ENCODE measurements around the gene LDB2.

The LDB2 gene

GRCh38 chr4:16775411-16776154 is 122.9 kb downstream of the LDB2 start:
- Histone ChIP-seq H3K4me3 (ENCODE audit: low read length in 2 of 2) (no peak overlapping the region), H3K27ac (ENCODE audit: low read length) (no peak overlapping the region), H3K9me3 (ENCODE audit: control insufficient read depth in 2 of 2, low read length in 2 of 2) (no peaks in the 10 kb centered on the region), H3K9ac (ENCODE audit: low read length in 2 of 2) (no peak overlapping the region), H3K4me1 (ENCODE audit: control insufficient read depth, insufficient read depth, low read length) (no peaks in the 10 kb centered on the region), H3K36me3 (ENCODE audit: control insufficient read depth in 2 of 2, insufficient read depth in 2 of 2, low read length in 2 of 2) (peaks cover 0 to 2% of the 10 kb centered on the region in 2 donors), H3K27me3 (ENCODE audit: control insufficient read depth in 1 of 2, insufficient read depth in 2 of 2, low read length in 2 of 2) (no peaks in the 10 kb centered on the region)

DNA sequence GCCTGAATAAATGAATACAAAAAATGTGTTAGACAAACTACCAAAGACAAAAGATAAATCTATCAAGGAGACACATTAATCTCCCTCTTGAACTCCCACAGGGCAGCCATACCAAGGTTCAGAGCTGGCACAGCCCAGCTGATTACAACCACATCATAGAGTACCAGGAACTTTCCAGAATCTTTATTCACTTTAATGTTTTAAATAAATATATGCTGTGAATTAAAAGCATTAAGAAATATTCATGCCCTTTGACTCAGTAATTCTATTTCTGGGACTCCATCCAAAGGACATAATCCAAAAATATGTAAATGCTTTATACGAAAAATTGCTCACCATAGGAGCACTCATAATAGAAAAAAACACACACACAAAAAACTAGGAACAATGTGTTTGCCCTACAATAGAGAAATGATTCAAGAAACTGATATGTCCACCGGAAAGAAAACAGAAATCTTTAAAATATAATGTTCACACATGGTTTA is 126.0 kb downstream of the LDB2 start:
- H3K36me3 ChIP-seq (ENCODE audit: control insufficient read depth in 2 of 2, insufficient read depth in 2 of 2, low read length in 2 of 2), result no peaks in the 10 kb centered on the region
- H3K27me3 ChIP-seq (ENCODE audit: control insufficient read depth in 1 of 2, insufficient read depth in 2 of 2, low read length in 2 of 2), result no peaks in the 10 kb centered on the region
- H3K27ac ChIP-seq (ENCODE audit: low read length), result no peak overlapping the region
- H3K9ac ChIP-seq (ENCODE audit: low read length in 2 of 2), result no peak overlapping the region
- no peaks in the 10 kb centered on the region for H3K9me3 ChIP-seq (ENCODE audit: control insufficient read depth in 2 of 2, low read length in 2 of 2)
- H3K4me1 ChIP-seq (ENCODE audit: control insufficient read depth, insufficient read depth, low read length), result no peaks in the 10 kb centered on the region
- H3K4me3 ChIP-seq (ENCODE audit: low read length in 2 of 2), result no peak overlapping the region

GRCh38 chr4:16770710-16771285 is 127.6 kb downstream of the LDB2 start:
- Histone ChIP-seq H3K4me1 (ENCODE audit: control insufficient read depth, insufficient read depth, low read length) (no peaks in the 10 kb centered on the region), H3K27me3 (ENCODE audit: control insufficient read depth in 1 of 2, insufficient read depth in 2 of 2, low read length in 2 of 2) (no peaks in the 10 kb centered on the region), H3K4me3 (ENCODE audit: low read length in 2 of 2) (no peak overlapping the region), H3K9ac (ENCODE audit: low read length in 2 of 2) (no peak overlapping the region), H3K9me3 (ENCODE audit: control insufficient read depth in 2 of 2, low read length in 2 of 2) (no peaks in the 10 kb centered on the region), H3K36me3 (ENCODE audit: control insufficient read depth in 2 of 2, insufficient read depth in 2 of 2, low read length in 2 of 2) (no peaks in the 10 kb centered on the region), H3K27ac (ENCODE audit: low read length) (no peak overlapping the region)

- Histone ChIP-seq H3K9ac (ENCODE audit: low read length in 2 of 2) (no peak overlapping the region), H3K9me3 (ENCODE audit: control insufficient read depth in 2 of 2, low read length in 2 of 2) (no peaks in the 10 kb centered on the region), H3K27me3 (ENCODE audit: control insufficient read depth in 1 of 2, insufficient read depth in 2 of 2, low read length in 2 of 2) (no peaks in the 10 kb centered on the region), H3K4me3 (ENCODE audit: low read length in 2 of 2) (no peak overlapping the region), H3K27ac (ENCODE audit: low read length) (no peak overlapping the region), H3K36me3 (ENCODE audit: control insufficient read depth in 2 of 2, insufficient read depth in 2 of 2, low read length in 2 of 2) (no peaks in the 10 kb centered on the region), H3K4me1 (ENCODE audit: control insufficient read depth, insufficient read depth, low read length) (no peaks in the 10 kb centered on the region)
These were observed 130.6 kb downstream of the LDB2 start for GRCh38 chr4:16767861-16768260.

DNA sequence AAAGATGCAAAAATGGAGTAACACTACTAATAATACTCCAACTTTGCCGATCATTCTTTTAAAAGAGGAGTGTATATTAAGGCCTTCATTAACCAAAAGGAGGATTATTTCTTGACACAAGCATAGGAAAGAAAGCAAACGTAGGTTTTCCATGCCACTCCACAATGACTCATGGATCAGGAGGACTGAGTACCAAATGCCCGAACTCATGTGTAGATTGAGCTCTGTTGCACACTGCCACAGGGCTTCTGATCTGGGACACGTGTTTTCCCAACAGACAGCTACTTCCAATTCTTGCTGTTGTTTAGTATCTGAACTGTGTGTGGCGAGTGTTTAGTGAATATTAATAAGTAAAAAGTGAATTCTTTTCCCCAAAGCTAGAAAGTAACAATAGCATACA is 131.2 kb downstream of the LDB2 start:
- Histone ChIP-seq H3K9ac (ENCODE audit: low read length in 2 of 2) (no peak overlapping the region), H3K9me3 (ENCODE audit: control insufficient read depth in 2 of 2, low read length in 2 of 2) (no peaks in the 10 kb centered on the region), H3K27me3 (ENCODE audit: control insufficient read depth in 1 of 2, insufficient read depth in 2 of 2, low read length in 2 of 2) (no peaks in the 10 kb centered on the region), H3K4me1 (ENCODE audit: control insufficient read depth, insufficient read depth, low read length) (no peaks in the 10 kb centered on the region), H3K27ac (ENCODE audit: low read length) (no peak overlapping the region), H3K4me3 (ENCODE audit: low read length in 2 of 2) (no peak overlapping the region), H3K36me3 (ENCODE audit: control insufficient read depth in 2 of 2, insufficient read depth in 2 of 2, low read length in 2 of 2) (no peaks in the 10 kb centered on the region)

DNA sequence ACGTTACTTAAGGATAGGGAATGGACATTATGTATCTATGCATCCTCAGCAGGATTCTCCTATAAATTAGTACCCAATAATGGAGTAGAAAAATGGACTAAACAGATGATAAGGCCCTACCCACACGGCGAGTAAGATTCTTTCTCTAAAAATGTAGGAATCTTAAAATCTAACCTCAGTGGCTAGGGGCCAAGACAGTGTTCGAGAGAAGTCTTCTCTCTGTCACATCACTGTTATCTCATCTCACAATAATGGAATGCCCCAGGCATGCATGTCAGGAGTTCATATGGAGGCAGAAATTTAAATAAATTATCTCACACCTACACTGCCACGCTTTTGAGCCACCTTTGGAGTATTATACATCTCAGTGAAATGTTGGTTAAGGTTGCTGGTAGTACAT is 132.9 kb downstream of the LDB2 start:
- no peaks in the 10 kb centered on the region for H3K27me3 ChIP-seq (ENCODE audit: control insufficient read depth in 1 of 2, insufficient read depth in 2 of 2, low read length in 2 of 2)
- H3K4me1 ChIP-seq (ENCODE audit: control insufficient read depth, insufficient read depth, low read length), result no peaks in the 10 kb centered on the region
- no peaks in the 10 kb centered on the region for H3K36me3 ChIP-seq (ENCODE audit: control insufficient read depth in 2 of 2, insufficient read depth in 2 of 2, low read length in 2 of 2)
- H3K4me3 ChIP-seq (ENCODE audit: low read length in 2 of 2), result no peak overlapping the region
- H3K9me3 ChIP-seq (ENCODE audit: control insufficient read depth in 2 of 2, low read length in 2 of 2), result no peaks in the 10 kb centered on the region
- H3K27ac ChIP-seq (ENCODE audit: low read length), result no peak overlapping the region
- no peak overlapping the region for H3K9ac ChIP-seq (ENCODE audit: low read length in 2 of 2)

- H3K27ac ChIP-seq (ENCODE audit: low read length), result no peak overlapping the region
- H3K27me3 ChIP-seq (ENCODE audit: control insufficient read depth in 1 of 2, insufficient read depth in 2 of 2, low read length in 2 of 2), result no peaks in the 10 kb centered on the region
- H3K4me3 ChIP-seq (ENCODE audit: low read length in 2 of 2), result no peak overlapping the region
- no peaks in the 10 kb centered on the region for H3K9me3 ChIP-seq (ENCODE audit: control insufficient read depth in 2 of 2, low read length in 2 of 2)
- H3K4me1 ChIP-seq (ENCODE audit: control insufficient read depth, insufficient read depth, low read length), result no peaks in the 10 kb centered on the region
- no peak overlapping the region for H3K9ac ChIP-seq (ENCODE audit: low read length in 2 of 2)
- no peaks in the 10 kb centered on the region for H3K36me3 ChIP-seq (ENCODE audit: control insufficient read depth in 2 of 2, insufficient read depth in 2 of 2, low read length in 2 of 2)
These were observed 133.8 kb downstream of the LDB2 start for GRCh38 chr4:16764622-16765021.

GRCh38 chr4:16760617-16761363 is 137.7 kb downstream of the LDB2 start:
- no peaks in the 10 kb centered on the region for H3K27me3 ChIP-seq (ENCODE audit: control insufficient read depth in 1 of 2, insufficient read depth in 2 of 2, low read length in 2 of 2)
- no peaks in the 10 kb centered on the region for H3K36me3 ChIP-seq (ENCODE audit: control insufficient read depth in 2 of 2, insufficient read depth in 2 of 2, low read length in 2 of 2)
- no peak overlapping the region for H3K4me3 ChIP-seq (ENCODE audit: low read length in 2 of 2)
- no peak overlapping the region for H3K9ac ChIP-seq (ENCODE audit: low read length in 2 of 2)
- H3K9me3 ChIP-seq (ENCODE audit: control insufficient read depth in 2 of 2, low read length in 2 of 2), result no peaks in the 10 kb centered on the region
- H3K4me1 ChIP-seq (ENCODE audit: control insufficient read depth, insufficient read depth, low read length), result peaks cover 5% of the 10 kb centered on the region
- H3K27ac ChIP-seq (ENCODE audit: low read length), result no peak overlapping the region

- Histone ChIP-seq H3K4me3 (ENCODE audit: low read length in 2 of 2) (no peak overlapping the region), H3K27ac (ENCODE audit: low read length) (no peak overlapping the region), H3K27me3 (ENCODE audit: control insufficient read depth in 1 of 2, insufficient read depth in 2 of 2, low read length in 2 of 2) (no peaks in the 10 kb centered on the region), H3K36me3 (ENCODE audit: control insufficient read depth in 2 of 2, insufficient read depth in 2 of 2, low read length in 2 of 2) (no peaks in the 10 kb centered on the region), H3K9me3 (ENCODE audit: control insufficient read depth in 2 of 2, low read length in 2 of 2) (no peaks in the 10 kb centered on the region), H3K4me1 (ENCODE audit: control insufficient read depth, insufficient read depth, low read length) (peaks cover 5% of the 10 kb centered on the region), H3K9ac (ENCODE audit: low read length in 2 of 2) (no peak overlapping the region)
These were observed 138.4 kb downstream of the LDB2 start for GRCh38 chr4:16759931-16760582.

DNA sequence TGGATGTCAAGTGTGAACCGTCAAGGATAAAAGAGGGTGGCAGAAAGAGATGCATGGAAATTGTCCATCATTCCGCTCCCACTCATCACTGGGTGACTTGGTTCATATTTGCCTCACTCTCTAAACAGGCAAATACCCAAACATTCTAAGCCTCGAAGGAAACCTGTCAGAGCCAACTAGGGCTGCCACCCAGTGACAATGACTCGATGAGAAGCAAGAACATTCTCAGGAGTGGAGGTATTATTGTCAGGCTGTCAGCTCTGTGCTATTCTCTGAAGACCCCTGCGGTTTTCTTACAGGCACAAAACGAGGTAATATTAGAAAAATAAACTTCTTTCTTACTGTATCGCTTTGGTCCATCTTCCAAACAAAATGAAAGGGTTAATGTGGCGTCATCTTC is 139.6 kb downstream of the LDB2 start:
- no peaks in the 10 kb centered on the region for H3K36me3 ChIP-seq (ENCODE audit: control insufficient read depth in 2 of 2, insufficient read depth in 2 of 2, low read length in 2 of 2)
- H3K9me3 ChIP-seq (ENCODE audit: control insufficient read depth in 2 of 2, low read length in 2 of 2), result no peaks in the 10 kb centered on the region
- H3K27ac ChIP-seq (ENCODE audit: low read length), result no peak overlapping the region
- H3K4me3 ChIP-seq (ENCODE audit: low read length in 2 of 2), result no peak overlapping the region
- no peaks in the 10 kb centered on the region for H3K27me3 ChIP-seq (ENCODE audit: control insufficient read depth in 1 of 2, insufficient read depth in 2 of 2, low read length in 2 of 2)
- peaks cover 5% of the 10 kb centered on the region for H3K4me1 ChIP-seq (ENCODE audit: control insufficient read depth, insufficient read depth, low read length)
- no peak overlapping the region for H3K9ac ChIP-seq (ENCODE audit: low read length in 2 of 2)
